ENCODE results near the gene FSTL4. TPM values are rescaled to one million over a fixed set of nuclear protein-coding genes. Genes with fewer than 3 reads are reported as not detected.

Gene FSTL4
- total and polyA plus RNA-seq, 2 experiments from 2014 or later, result 0.47 to 0.74 TPM

GRCh38 chr5:133360693-133361472 is 251.5 kb downstream of the FSTL4 start:
- H3K27me3 ChIP-seq, result no peaks in the 10 kb centered on the region
- H3K4me3 ChIP-seq, result no peak overlapping the region
- peaks cover 8% of the 10 kb centered on the region for H3K4me1 ChIP-seq (ENCODE audit: insufficient read depth)
- H3K4me2 ChIP-seq, result no peak overlapping the region
- H4K20me1 ChIP-seq (ENCODE audit: insufficient read depth, poor library complexity, severe bottlenecking), result no peaks in the 10 kb centered on the region
- H3K27ac ChIP-seq, result no peak overlapping the region
- no peaks in the 10 kb centered on the region for H3K36me3 ChIP-seq (replicated peaks; ENCODE audit: insufficient read depth, low read depth)
- no peaks in the 10 kb centered on the region for H3K9me2 ChIP-seq (replicated peaks; ENCODE audit: insufficient read depth)
- 48% methylated on average over 18 of the region's 18 CpGs for WGBS (ENCODE audit: low lambda C conversion rate, missing lambda C conversion rate)
- TF ChIP-seq EZH2phosphoT487 (IDR thresholded peaks at IDR 0.05; ENCODE audit: low read depth, severe bottlenecking, unreplicated experiment) (no peak), EZH2 (IDR thresholded peaks at IDR 0.05; ENCODE audit: borderline replicate concordance) (no peak), CTCF (IDR thresholded peaks at IDR 0.05; ENCODE audit: poor library complexity) (no peak)
- H3K9me3 ChIP-seq (ENCODE audit: low read depth), result no peaks in the 10 kb centered on the region
- no peak overlapping the region for H2AFZ ChIP-seq
- H3K79me2 ChIP-seq, result no peaks in the 10 kb centered on the region
- no peak for DNase-seq (ENCODE audit: low spot score)

- no peaks in the 10 kb centered on the region for H3K36me3 ChIP-seq (replicated peaks; ENCODE audit: insufficient read depth, low read depth)
- H3K79me2 ChIP-seq, result no peaks in the 10 kb centered on the region
- no peaks in the 10 kb centered on the region for H3K9me3 ChIP-seq (ENCODE audit: low read depth)
- 88% methylated on average over 8 of the region's 8 CpGs for WGBS (ENCODE audit: low lambda C conversion rate, missing lambda C conversion rate)
- no peak for DNase-seq (ENCODE audit: low spot score)
- H3K4me1 ChIP-seq (ENCODE audit: insufficient read depth), result peaks cover 8% of the 10 kb centered on the region
- H3K4me3 ChIP-seq, result no peak overlapping the region
- no peak overlapping the region for H3K4me2 ChIP-seq
- H3K9me2 ChIP-seq (replicated peaks; ENCODE audit: insufficient read depth), result no peaks in the 10 kb centered on the region
- no peak overlapping the region for H2AFZ ChIP-seq
- H4K20me1 ChIP-seq (ENCODE audit: insufficient read depth, poor library complexity, severe bottlenecking), result no peaks in the 10 kb centered on the region
- TF ChIP-seq CTCF (IDR thresholded peaks at IDR 0.05; ENCODE audit: poor library complexity), result no peak
- no peak for TF ChIP-seq EZH2phosphoT487 (IDR thresholded peaks at IDR 0.05; ENCODE audit: low read depth, severe bottlenecking, unreplicated experiment)
- TF ChIP-seq EZH2 (IDR thresholded peaks at IDR 0.05; ENCODE audit: borderline replicate concordance), result no peak
- no peaks in the 10 kb centered on the region for H3K27me3 ChIP-seq
- H3K27ac ChIP-seq, result no peak overlapping the region
These were observed 252.5 kb downstream of the FSTL4 start for GRCh38 chr5:133359861-133360260.

GRCh38 chr5:133358271-133358670 is 254.1 kb downstream of the FSTL4 start:
- no peak for DNase-seq (ENCODE audit: low spot score)
- Histone ChIP-seq H3K36me3 (replicated peaks; ENCODE audit: insufficient read depth, low read depth) (no peaks in the 10 kb centered on the region), H3K9me3 (ENCODE audit: low read depth) (no peaks in the 10 kb centered on the region), H4K20me1 (ENCODE audit: insufficient read depth, poor library complexity, severe bottlenecking) (no peaks in the 10 kb centered on the region), H3K27me3 (no peaks in the 10 kb centered on the region), H2AFZ (no peak overlapping the region), H3K4me2 (no peak overlapping the region), H3K9me2 (replicated peaks; ENCODE audit: insufficient read depth) (no peaks in the 10 kb centered on the region), H3K4me3 (no peak overlapping the region), H3K27ac (no peak overlapping the region), H3K4me1 (ENCODE audit: insufficient read depth) (peaks cover 8% of the 10 kb centered on the region), H3K79me2 (no peaks in the 10 kb centered on the region)
- 87% methylated on average over 11 of the region's 12 CpGs for WGBS (ENCODE audit: low lambda C conversion rate, missing lambda C conversion rate)
- TF ChIP-seq EZH2 (IDR thresholded peaks at IDR 0.05; ENCODE audit: borderline replicate concordance) (no peak), CTCF (IDR thresholded peaks at IDR 0.05; ENCODE audit: poor library complexity) (no peak), EZH2phosphoT487 (IDR thresholded peaks at IDR 0.05; ENCODE audit: low read depth, severe bottlenecking, unreplicated experiment) (no peak)
